SHP77 (cell line): Measurements from ENCODE around the gene LMF1.
A peak's percentile ranks its signal among the peaks of the same experiment; 100 is the strongest.

Experiments
- DNase-seq, 2 experiments: peaks; one replicate each; lab custom pipeline; 2025; lab: John Stamatoyannopoulos, UW

The LMF1 gene

DNA sequence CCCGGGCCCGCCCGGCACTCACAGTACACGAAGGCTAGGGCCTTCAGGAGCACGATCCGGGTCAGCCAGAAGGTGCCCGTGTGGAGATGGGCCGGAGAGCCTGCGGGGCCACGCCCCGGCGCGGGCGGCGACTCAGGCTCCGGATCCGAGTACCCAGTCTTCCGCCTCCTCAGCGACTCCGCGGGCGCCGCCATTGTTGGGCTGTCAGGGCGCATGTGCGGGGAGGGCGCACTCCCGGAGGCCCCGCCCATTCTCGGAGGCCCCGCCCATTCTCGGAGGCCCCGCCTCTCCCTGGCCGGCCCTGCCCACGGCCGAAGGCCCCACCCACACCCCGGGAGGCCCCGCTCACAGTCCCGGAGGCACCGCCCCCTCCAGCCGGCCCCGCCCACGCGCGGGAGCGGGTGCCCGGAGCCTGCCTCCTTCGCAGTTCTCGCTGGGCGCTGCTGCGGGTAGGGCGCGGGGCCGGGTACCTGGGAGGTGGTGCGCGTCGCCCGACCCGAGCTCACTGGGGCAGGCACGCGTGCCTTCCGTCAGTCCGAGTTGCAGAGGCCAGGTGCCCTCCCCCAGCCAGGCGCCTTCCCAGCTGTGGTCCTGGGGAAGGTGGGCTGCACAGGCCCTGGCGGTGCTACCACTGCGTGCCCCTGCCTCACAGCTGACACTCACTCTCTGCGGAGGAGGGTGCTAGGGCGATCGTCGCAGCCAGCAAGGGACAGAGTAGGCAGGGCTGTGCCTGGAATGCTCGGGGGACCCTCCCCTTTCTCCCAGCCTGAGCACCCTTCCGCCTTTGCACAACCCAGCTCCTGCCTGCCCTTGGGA, at the start of gene LMF1:
LMF1 (minus strand) TSS at position 219 of the 816 bp plus-strand sequence; CDS start at position 215, 4 bp downstream.
- peak; percentile 70 to 93 for DNase-seq

DNA sequence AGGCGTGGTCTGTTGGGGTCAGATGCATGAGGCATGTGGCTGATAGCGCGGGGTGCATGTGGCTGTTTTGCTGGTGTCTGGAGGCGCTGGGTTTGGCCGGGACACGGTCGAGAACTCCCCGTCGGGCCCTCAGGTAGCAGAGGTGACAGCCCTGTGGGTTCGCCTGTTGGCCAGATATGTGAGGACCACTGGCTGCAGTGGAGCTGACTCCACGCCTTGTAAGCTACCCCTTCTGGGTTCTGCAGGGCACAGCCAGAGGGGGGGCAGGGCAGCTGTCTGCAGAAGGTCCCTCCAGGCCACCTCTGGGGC, 49.3 kb upstream of the LMF1 start:
- DNase-seq = no peak

DNA sequence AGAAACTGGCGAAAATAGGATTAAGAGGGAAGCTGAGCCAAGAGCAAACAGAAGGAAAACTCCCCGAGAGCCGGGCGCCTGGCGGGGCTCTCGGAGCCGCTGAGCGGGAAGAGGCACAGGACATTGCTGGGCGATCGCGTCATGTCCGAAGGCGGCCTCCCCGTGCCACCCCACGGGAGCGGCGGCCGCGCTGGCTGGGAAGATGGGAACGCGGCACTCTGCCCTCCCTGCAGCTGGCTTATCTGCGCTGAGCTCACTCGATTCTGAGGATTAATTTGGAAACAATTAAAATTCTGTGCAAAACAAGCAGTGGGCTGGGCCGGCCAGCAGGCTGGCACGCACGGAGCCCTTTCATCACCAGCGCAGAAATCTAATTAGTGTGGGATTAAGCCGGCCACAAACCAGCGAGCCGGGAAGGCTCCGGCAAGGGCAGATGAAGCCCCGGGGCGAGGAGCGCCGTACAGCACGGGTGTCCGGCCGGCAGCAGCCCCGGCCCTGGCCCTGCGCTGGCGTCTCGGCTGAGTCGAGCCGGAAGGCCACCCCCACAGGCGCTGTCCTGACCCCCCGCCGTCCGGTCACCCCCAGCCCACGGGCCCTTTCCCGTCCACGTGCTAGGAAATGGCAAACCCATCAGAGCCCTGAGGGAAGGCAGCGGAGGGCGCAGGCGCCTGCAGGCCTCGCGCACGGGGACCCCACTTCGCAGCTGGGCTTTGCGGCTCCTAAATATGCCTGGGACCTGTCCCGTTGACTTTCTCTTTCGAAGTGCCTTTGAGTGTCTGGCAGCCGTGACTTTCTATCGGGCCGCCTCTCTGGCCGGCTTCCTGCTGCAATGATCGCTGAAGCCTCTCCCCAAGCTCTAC, 48.7 kb upstream of the LMF1 start:
- no peak for DNase-seq

DNA sequence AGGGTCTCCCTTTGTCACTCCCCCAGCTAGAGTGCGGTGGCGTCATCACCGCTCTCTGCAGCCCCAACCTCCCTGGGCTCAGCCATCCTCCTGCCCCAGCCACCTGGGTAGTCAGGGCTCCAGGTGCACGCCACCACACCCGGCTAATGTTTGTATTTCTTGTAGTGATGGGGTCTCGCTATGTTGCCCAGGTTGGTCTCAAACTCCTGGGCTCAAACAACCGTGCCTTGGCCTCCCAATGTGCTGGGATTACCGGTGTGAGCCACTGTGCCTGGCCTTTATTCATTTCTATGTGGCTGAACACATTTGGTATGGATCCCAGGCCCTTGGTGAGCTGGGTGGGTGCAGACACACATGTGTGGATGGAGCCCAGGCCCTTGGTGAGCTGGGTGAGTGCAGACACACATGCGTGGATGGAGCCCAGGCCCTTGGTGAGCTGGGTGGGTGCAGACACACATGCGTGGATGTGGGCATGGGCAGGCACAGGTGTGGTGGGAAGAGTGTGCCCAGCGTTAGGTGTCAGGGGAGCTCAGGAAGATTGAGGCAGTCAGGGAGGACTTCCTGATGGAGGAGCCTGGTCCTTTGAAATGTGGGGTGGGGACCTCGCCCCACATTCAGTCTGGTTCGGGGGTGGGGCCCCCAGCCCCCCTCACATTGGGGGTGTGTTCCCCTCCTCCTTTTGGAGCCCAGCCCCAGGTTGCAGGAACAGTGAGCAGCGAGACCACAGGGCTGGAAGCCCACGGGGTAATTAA, 47.8 kb upstream of the LMF1 start:
- no peak for DNase-seq

- DNase-seq = no peak
These were observed 44.1 kb upstream of the LMF1 start for GRCh38 chr16:1014771-1015495.

DNA sequence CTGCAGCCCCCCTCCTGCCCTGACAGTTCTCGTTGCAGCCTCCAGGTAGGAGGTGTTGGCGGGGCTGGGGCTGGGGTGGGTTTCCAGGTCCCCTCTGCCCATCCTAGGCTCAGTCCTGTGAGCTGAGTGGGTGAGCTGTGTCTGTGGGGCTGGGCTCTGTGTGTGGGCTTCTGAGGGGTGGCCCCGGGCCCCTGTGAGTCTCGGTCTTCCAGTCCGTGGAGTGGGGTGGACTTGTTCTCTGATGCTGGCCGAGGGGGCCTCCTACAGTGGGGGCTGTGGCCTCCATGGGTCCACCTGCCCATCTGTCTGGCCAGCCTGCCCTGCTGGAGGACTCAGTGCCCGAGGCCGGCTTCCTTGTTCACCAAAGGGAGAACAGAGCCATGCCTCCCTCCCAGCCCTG, 43.4 kb upstream of the LMF1 start:
- no peak for DNase-seq

- no peak for DNase-seq
These were observed 42.8 kb upstream of the LMF1 start for GRCh38 chr16:1013593-1013900.

DNA sequence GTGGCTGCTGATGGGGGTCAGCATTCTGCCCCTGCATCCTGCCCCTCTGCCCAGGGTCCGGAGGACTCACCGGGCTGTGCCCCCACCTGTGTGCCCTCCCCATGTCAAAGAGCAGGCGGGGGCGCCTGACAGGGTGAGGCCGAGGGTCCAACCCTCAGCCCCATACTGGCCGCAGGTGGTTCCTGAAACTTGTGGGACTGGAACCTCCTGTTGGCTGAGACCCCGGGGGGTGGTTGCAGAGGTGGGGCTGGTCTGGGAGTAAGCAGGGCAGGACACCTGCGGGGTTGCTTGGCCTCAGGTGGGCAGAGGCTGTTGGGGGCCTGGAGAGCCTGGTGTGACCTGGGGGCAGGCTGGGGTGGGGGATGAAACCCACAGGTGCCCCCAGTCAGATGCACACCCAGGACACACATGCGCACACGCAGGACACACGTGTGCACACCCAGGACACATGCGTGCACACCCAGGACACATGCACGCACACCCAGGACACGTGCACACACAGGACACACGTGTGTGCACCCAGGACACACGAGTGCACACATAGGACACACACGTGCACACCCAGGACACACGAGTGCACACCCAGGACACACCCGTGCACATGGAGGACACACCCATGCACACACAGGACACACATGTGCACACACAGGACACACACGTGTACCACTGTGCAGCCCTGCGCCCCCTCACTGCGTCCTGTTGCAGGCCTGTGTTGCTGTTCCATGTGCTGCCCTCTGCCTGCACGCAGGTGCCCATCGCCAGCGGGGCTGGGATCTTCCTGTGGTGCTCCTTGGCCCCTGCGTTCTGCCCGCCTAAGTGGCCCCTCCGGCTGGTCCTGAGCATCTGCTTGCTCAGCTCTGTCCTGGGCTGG, 42.2 kb upstream of the LMF1 start:
- no peak for DNase-seq

GRCh38 chr16:1012135-1012534, 41.4 kb upstream of the LMF1 start:
- DNase-seq = no peak

- DNase-seq = no peak
These were observed 40.7 kb upstream of the LMF1 start for GRCh38 chr16:1011316-1012082.

DNA sequence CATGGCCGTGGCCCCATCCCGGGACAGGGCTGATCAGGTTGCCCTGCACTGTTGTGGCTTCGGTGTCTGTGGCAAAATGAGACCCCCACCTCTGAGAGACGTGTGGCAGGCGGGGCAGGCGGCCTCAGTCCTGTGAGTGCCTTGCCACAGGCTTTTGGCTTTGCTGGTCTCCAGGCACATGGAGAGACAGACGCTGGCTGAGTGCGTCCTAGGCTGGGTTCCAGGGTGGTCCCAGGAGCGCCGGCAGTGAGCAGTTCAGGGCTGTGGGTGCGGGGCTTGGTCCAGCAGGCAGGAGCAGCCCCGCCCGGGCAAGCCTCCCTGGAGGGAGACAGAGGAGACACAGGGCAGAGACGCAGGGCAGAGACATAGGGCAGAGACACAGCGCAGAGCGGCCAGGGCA, 40.0 kb upstream of the LMF1 start:
- DNase-seq = no peak

- DNase-seq = no peak
These were observed 39.5 kb upstream of the LMF1 start for GRCh38 chr16:1010251-1010650.

DNA sequence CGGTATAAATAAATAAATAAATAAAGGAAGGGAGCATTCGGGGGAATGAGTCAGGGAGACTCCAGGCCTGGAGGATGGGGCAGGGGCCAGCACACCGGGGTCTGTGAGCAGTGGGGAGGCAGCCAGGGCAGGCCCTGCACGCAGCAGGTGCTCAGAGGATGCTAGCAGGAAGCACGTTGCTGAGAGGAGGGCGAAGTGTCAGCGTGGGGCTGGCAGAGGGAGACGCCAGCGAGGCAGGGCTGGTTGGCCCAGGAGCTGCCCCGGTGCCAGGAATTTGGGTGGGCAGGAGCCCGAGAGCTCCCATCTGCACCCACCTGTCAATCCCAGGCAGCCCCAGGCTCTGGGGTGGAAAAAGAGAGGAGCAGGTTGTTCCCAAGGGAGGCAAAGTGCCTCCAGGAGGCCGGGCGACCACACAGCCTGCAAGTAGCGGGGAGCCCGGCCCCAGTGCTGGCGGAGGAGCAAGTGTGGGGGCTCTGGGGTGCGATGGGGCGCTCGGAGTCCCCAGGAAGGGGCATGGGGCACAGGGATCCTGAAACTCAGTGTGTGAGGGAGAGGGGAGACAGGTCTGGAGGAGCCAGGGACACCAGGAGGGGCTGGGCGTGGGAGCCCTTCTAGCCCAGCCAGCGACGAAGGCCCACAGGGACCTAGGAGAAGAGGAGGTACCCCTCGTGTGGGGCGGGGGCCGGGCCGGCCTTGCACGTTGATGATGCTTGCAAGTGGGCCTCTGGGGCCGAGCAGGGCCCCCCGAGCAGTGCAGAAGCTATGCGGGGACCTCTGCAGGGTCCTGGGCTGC, 38.8 kb upstream of the LMF1 start:
- no peak for DNase-seq

DNA sequence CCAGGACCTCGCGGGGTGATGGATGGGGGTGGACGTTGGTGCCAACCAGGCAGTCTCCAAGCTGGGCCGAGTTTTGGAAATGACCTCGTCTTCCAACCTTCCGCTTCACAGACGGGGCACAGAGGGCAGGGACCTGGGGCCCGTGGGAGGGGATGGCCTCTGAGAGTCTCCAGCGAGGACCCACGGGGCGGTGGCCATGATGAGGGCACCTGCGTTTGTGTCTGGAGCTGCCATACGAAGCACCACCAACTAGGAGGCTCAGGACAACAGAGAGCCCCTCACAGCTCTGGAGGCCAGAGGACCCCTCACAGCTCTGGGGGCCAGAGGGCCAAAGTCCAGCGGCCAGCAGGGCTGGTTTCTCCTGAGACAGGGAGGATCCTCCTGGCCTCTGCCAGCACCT, 37.3 kb upstream of the LMF1 start:
- DNase-seq = no peak

DNA sequence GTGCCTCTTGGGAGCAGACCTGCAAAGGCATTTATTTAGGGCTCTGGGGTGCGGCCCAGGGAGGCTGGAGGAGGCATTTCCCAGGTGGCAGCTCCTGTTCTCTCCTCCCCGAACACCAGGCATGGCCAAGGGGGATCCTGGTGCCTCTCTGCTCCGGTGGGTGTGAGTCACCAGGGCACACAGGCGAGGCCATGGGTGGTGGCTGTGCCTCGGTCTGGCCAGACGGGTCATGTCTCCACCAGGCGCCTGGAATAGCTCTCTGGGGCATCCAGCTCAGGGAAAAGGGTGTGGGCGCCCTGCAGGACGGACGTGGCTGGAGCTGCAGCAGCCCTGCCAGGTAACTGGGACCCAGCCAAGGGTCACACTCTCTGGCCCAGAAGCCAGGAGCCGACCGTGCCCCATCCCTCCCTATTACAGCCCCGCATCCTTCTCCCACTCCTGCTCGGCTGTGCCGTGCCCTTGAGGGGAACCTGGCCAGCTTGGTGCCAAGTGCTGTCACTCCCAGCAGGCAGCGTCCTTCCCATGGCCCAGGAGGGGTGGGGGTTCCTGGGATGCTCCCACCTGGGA, 36.6 kb upstream of the LMF1 start:
- no peak for DNase-seq

DNA sequence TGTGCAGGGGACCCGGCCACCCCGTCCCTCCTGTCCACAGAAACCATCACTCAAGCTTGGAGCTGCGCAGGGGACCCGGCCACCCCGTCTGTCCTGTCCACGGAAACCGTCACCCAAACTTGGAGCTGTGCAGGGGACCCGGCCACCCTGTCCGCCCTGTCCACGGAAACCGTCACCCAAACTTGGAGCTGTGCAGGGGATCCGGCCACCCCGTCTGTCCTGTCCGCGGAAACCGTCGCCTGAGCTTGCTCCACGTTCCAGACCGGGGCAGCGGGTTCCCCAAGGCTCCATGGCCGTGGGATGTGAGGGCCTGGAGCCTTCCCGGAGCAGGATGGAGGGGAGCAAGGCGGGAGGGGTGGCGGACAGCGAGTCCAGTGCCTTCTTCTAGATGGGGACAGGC, 36.0 kb upstream of the LMF1 start:
- DNase-seq = no peak

- DNase-seq = no peak
These were observed 34.5 kb upstream of the LMF1 start for GRCh38 chr16:1005286-1005685.

DNA sequence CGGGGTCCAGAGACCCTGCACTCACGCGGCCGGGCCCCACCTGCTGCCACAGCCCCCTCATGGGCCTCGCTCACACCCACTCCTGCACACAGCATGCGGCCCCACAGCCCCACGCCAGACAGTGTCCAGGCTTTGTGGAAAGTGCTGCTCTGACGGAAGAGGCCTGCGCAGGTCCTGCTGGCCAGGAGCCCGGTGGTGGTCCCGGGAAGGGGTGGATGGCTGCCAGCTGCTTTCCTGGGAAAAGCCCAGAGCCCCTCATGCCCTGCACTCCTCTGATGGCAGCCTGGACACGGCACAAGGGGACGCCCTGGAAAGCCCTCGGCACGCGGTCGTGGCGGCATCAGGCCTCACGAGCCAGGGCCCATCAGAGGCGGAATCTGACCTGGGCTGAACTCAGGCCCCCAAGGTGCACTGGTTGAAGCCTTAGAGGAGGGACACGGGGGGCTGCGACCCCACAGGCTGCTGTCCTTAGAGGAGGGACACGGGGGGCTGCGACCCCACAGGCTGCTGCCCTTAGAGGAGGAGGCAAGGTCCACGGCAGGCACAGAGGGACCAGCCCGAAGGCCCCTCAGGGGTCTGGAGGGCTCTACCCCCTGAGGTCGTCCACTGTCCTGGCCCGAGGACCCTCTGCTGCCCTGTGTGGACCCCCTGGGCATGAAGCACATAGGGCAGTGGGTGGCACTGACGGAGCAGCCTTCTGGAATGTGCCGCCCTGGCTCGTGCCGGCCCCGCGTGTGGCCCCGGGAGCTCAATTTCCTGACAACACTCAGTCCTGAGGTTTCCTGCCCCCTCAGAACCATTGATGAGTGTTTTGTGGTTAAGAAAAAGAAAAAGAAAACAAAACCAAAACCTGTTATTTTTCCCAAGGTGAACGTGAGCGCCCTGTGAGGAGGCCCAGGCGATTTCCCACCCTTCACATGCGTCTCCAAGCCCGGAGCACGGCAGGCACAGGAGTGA, 32.9 kb upstream of the LMF1 start:
- no peak for DNase-seq
